Adrenal gland (tissue), 12 donors: ENCODE results near the gene DUS1L. TPM values are rescaled to one million over a fixed set of nuclear protein-coding genes. Genes with fewer than 3 reads are reported as not detected.

Experiments used
- DNase-seq, 7 donors: peaks; one replicate each; pipeline ENCODE4 v3.0.0-alpha.2; 2019 to 2020
- H3K27ac ChIP-seq, 5 donors: fragments of 200-600 bp; sonication (generic) in 4 of 5; 1 replicate in 3 of 5; 2 replicates in 2 of 5; pipeline versions ENCODE4 v1.5.1 to v1.8.0; 2016 to 2020; ENCODE audit warnings: mild to moderate bottlenecking in 1 of 5
- H3K27me3 ChIP-seq: fragments of 200-600 bp; 2 replicates; pipeline ENCODE4 v1.8.0; 2021
- H3K36me3 ChIP-seq, 2 donors: fragments of 200-600 bp; replicated peaks in 1 of 2; 1 replicate in 1 of 2; 2 replicates in 1 of 2; pipeline versions ENCODE4 v1.5.1 to v1.8.0; 2018 to 2022
- H3K4me1 ChIP-seq, 2 donors: fragments of 200-600 bp; replicated peaks in 1 of 2; 1 replicate in 1 of 2; 2 replicates in 1 of 2; pipeline versions ENCODE4 v1.5.1 to v1.8.0; 2018 to 2021
- H3K4me3 ChIP-seq, 4 donors: fragments of 200-600 bp; sonication (generic) in 3 of 4; one replicate each; pipeline ENCODE4 v1.5.1; 2016 to 2018
- H3K9me3 ChIP-seq, 3 donors: fragments of 200-600 bp; sonication (generic) in 1 of 3; replicated peaks in 1 of 3; 1 replicate in 2 of 3; 2 replicates in 1 of 3; pipeline versions ENCODE4 v1.5.1 to v1.8.0; 2016 to 2021
- POLR2A ChIP-seq, 2 donors: fragments of 450-650 bp; IDR thresholded peaks; one replicate each; pipeline ENCODE4 v1.6.1; 2017; ENCODE audit warnings: antibody characterized with exemption in 2 of 2, mild to moderate bottlenecking in 2 of 2, moderate library complexity in 1 of 2
- WGBS, 4 donors: extraction: QIAGEN DNeasy Blood & Tissue Kit in 2 of 4; methylation state at CpG; one replicate each; pipeline versions ENCODE4 v1.1.5 to v1.1.7; 2013 to 2017; 5-methylcytosine and 5-hydroxymethylcytosine counted together
- intact Hi-C, 2 donors: fragments of 100-400 bp; cut with DNase I; formaldehyde crosslinking; loops; one replicate each; pipeline versions ENCODE4 v1.14.1 to v1.15.0; 2022 to 2023
- polyA plus RNA-seq, 3 donors: library from polyadenylated mRNA; stranded (reverse); fragments of 200-250 nt in 2 of 3; fragments of 350-450 nt in 1 of 3; fragmentation: Illumina TruSeq in 1 of 3; extraction: RNeasy Lipid Tissue Mini Kit (QIAGEN cat#74804) in 1 of 3; gene quantifications; one replicate each; pipeline ENCODE4 v1.2.3, GENCODE V29; 2013 to 2014
- total RNA-seq, 9 donors: library from RNA; depleted of rRNA in 4 of 9; stranded (reverse); fragments of >200 nt in 4 of 9; fragments of 120-200 nt in 1 of 9; fragmentation: NEBNext Ultra II Directional in 1 of 9; extraction: Animal tissue kit (Norgen Biotek cat#: 25700) in 1 of 9; gene quantifications; one replicate each; pipeline versions ENCODE4 v1.1.0 to v1.2.4, GENCODE V29; 2013 to 2023
- TF ChIP-seq, protein P1 (sequence below), 6 experiments: fragments of 450-650 bp in 4 of 6; fragments of 200-600 bp in 2 of 6; sonication (generic) in 1 of 6; IDR thresholded peaks; 1 replicate in 5 of 6; 2 replicates in 1 of 6; pipeline versions ENCODE4 v1.5.1 to v1.8.0; 2016 to 2021; ENCODE audit warnings: antibody characterized with exemption in 6 of 6, mild to moderate bottlenecking in 2 of 6, moderate library complexity in 1 of 6
- donor health status: healthy with polysubstance abuse.
- donor health status: Bipolar disorder and iron deficiency.
- donor health status: DM: yes; HTN: yes; CAD: no.
- donor health status: DM: no; HTN: no; CAD: no.
- donor health status: DM: no; HTN: no; CAD: no.
- donor health status: DM: yes; HTN: yes; CAD: no.

DUS1L gene
- total and polyA plus RNA-seq, 12 donors = 38.5 to 397 (median 75.7) TPM

DNA sequence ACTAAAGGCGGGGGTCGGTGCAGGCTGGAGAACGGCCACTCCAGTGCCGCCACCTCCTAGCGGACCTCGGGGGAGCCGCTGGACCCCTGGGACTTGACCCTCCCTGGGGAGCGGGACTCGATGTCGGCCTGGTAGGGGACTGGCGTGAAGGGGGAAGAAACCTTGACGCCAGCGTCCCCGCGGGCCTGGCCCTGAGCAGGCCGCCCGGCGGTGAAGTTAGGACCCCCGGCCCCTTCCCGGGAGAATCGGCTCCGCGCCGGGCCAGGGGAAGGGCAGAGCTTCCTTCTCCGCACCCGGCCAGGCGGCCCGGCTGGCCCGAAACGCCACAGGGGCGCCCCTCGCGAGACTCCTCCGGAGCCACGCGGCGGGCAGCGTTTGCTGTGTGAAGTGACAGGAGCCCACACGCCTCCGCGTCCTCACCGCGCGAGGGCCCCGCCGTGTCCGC lies 389 bp downstream of the DUS1L start:
- Histone ChIP-seq H3K4me1 (peaks cover 12 to 17% of the 10 kb centered on the region in 2 donors), H3K9me3 (no peaks in the 10 kb centered on the region), H3K27me3 (no peaks in the 10 kb centered on the region), H3K4me3 (peak overlapping the region; percentile 32 to 65 (median 57)), H3K27ac (peak overlapping the region in 3 of 5 donors; percentile 52 to 87 (median 52)), H3K36me3 (peaks cover 0 to 23% of the 10 kb centered on the region in 2 donors)
- TF ChIP-seq, protein P1, sequence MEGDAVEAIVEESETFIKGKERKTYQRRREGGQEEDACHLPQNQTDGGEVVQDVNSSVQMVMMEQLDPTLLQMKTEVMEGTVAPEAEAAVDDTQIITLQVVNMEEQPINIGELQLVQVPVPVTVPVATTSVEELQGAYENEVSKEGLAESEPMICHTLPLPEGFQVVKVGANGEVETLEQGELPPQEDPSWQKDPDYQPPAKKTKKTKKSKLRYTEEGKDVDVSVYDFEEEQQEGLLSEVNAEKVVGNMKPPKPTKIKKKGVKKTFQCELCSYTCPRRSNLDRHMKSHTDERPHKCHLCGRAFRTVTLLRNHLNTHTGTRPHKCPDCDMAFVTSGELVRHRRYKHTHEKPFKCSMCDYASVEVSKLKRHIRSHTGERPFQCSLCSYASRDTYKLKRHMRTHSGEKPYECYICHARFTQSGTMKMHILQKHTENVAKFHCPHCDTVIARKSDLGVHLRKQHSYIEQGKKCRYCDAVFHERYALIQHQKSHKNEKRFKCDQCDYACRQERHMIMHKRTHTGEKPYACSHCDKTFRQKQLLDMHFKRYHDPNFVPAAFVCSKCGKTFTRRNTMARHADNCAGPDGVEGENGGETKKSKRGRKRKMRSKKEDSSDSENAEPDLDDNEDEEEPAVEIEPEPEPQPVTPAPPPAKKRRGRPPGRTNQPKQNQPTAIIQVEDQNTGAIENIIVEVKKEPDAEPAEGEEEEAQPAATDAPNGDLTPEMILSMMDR (IDR thresholded peaks at IDR 0.05) = no peak
- no peak for TF ChIP-seq POLR2A (IDR thresholded peaks at IDR 0.05)
- WGBS, 4 donors = 1 to 4% (median 2%) methylated on average over 11 to 47 of the region's 47 CpGs; no CpG with 5 or more reads in 1 of the 4 donors
- peak in 1 of 7 donors; percentile 44 for DNase-seq
- intact Hi-C loops = no loop called here

DNA sequence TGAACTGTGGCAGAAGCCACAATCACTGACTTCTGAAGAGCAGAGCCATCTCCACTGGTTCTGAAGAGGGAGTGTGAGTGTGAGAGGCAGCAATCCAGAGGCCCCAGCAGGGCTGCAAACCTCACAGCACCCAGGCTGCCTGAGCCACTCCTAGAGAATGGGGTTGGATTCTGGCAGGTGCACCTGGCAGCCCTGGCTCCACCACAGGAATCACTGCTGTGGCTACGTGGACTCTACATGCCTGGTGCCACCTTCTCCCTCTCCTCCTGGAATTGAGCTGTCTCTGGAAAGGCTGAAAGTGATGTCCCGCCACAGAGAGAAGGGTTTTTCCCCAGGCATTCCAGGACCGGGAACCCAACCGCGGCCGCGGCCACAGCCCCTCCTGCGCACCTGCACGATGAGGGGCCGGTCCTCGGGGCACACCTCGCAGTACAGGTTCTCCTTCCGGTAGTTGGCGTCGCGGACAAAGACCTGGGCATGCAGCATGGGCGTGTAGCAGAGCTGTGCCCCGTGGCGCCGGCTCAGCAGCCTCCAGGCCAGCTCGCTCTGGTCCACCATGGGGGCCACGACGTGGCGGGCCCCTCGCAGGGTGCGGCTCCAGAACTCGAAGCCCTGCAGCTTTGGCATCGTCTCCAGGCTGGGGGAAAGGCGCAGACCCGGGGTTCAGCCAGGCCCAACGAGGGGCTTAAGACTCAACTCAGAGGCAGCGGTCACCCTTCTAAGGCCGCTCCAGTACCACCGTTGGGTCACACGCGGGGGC lies 991 bp downstream of the DUS1L start:
- Histone ChIP-seq H3K27ac (peak overlapping the region in 1 of 5 donors; percentile 87), H3K36me3 (peaks cover 0 to 29% of the 10 kb centered on the region in 2 donors), H3K4me3 (peak overlapping the region; percentile 3 to 58 (median 44)), H3K27me3 (no peaks in the 10 kb centered on the region), H3K9me3 (no peaks in the 10 kb centered on the region), H3K4me1 (peaks cover 12 to 17% of the 10 kb centered on the region in 2 donors)
- intact Hi-C loops = no loop called here
- DNase-seq = no peak
- WGBS, 4 donors = 35 to 50% (median 41%) methylated on average over 16 to 36 of the region's 36 CpGs
- TF ChIP-seq, protein P1 (IDR thresholded peaks at IDR 0.05) = no peak
- TF ChIP-seq POLR2A (IDR thresholded peaks at IDR 0.05) = no peak

DNA sequence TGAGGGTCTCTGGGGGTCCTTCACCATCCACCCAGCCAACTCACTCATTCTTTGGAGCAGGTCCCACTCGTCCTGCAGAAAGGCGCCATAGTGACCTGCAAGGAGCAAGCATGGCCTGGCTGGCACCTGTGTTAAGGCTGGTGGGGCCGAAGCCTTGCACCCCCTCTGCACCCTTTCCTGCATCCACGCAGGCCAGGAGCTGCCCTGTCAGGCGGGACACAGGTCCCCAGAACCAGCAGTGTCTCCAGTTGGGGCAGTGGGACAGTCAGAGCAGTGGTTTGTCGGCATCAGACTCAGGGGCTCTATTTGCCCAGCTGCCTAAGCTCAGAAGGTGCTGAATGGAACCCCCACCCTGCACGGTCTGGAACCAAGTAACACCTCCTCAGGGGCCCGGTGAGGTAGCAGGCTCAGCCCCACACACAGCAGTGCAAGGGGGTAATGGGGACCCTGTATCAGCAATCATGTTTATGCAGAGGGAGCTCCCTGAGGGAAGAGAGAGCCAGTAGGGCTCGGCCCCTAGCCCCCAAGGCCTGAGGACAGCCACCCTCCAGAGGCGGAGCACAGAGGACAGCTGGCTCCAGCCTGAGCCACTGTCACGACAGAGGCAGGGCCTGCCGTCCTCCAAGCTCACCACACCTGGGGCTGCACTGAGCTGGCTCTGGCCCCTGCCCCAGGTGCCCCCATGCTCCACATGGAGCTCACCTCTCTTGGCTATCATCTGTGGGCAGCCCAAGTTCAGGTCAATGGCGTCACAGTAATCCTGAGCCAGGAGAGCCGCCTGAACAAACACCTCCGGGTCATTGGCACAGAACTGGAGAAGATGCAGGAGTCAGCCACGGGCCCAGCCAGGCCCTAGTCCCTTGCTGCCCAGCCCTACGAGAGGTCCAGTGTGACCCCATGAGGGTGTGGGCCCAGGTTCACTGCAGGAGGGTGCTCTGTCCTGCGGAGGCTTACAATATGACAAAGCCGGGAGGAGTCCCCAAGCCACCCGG lies 1.9 kb downstream of the DUS1L start:
- no peak overlapping the region for H3K27ac ChIP-seq
- no peaks in the 10 kb centered on the region for H3K27me3 ChIP-seq
- H3K36me3 ChIP-seq = peaks cover 0 to 38% of the 10 kb centered on the region in 2 donors
- 78 to 89% (median 80%) methylated on average over 6 to 20 of the region's 20 CpGs for WGBS, 4 donors
- H3K4me1 ChIP-seq = peaks cover 12 to 17% of the 10 kb centered on the region in 2 donors
- intact Hi-C loops = no loop called here
- no peak for TF ChIP-seq POLR2A (IDR thresholded peaks at IDR 0.05)
- TF ChIP-seq, protein P1 (IDR thresholded peaks at IDR 0.05) = no peak
- H3K9me3 ChIP-seq = no peaks in the 10 kb centered on the region
- H3K4me3 ChIP-seq = no peak overlapping the region
- DNase-seq = no peak

DNA sequence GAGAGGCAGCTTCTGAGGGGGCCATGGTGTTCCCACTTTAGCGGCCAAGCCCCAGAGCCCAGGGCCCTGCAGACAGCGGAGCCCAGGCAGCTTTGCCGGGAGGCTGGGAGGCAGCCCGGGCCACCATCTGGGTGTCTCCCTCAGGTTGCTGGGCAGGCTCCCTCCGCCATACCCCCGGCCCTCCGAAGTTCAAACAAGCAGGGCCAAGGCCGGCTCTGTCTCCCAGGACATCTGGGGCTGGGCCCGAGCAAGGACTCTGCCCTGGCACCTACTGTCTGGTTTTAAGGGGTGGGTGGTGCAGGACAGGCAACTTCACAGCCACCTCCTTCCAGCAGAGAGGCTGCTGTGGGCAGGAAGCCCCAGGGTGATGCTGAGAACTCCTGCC lies 2.6 kb downstream of the DUS1L start:
- no peaks in the 10 kb centered on the region for H3K27me3 ChIP-seq
- no peak for DNase-seq
- 72 to 92% (median 82%) methylated on average over 4 to 9 of the region's 9 CpGs for WGBS, 4 donors
- intact Hi-C loops = no loop called here
- no peak overlapping the region for H3K4me3 ChIP-seq
- H3K9me3 ChIP-seq = no peaks in the 10 kb centered on the region
- TF ChIP-seq, protein P1 (IDR thresholded peaks at IDR 0.05) = no peak
- no peak for TF ChIP-seq POLR2A (IDR thresholded peaks at IDR 0.05)
- peaks cover 12 to 17% of the 10 kb centered on the region in 2 donors for H3K4me1 ChIP-seq
- H3K27ac ChIP-seq = no peak overlapping the region
- H3K36me3 ChIP-seq = peaks cover 0 to 45% of the 10 kb centered on the region in 2 donors
